ENCODE measurements around the gene ZNF816. TPM values are rescaled to one million over a fixed set of nuclear protein-coding genes. Genes with fewer than 3 reads are reported as not detected.

The ZNF816 gene
- total and polyA plus RNA-seq, 2 of the 8 experiments (the other 6 are each of a cell fraction or from before 2014, with no cell fraction given): 2.7 to 13.2 TPM

DNA sequence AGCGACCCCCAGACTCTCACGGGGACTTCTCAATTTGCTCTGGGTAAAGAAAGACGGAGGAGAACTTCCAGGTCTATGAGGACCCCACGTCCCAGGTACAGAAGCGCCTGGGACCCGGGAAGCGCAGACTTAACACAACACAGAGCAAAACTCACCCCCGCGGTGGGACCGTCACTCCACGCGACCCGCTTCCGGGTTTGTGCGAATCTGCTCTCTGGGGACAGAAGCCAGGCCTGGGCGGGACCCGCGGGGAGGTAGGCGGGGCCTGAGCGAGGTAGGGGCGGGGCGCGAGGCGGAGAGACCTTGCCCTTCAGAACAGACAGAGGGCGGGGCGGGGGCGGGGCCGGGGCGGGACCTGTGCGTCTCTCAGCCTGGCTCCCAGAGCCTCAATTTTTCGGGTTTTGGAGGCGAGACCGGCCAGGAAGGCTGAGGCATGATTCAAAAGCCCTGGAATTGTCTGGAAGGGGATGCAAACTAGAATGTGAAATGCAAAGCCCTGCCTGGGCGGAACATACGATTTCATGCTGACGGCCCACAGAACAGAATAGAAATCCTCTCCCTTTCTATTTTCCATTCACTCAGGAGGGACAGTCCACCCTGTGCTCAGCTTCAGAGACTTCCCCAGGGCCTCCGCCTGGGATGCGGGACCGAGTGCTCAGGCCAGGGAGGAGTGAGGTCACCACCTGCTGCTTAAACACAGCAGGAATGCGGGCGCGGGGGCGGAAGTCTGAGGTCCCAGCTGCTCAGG lies 20.1 kb downstream of the ZNF816 start:
- Histone ChIP-seq H2BK5ac (ENCODE audit: low read depth, low read length) (peak overlapping the region; percentile 52; the same call in 1 of the 2 replicates), H3K23ac (ENCODE audit: insufficient read length) (no peak overlapping the region), H3K79me1 (ENCODE audit: low read depth, low read length) (no peaks in the 10 kb centered on the region; the same call in 1 of the 2 replicates), H4K20me1 (replicated peaks in 1 of 2; ENCODE audit: control insufficient read depth in 1 of 2, insufficient read depth in 2 of 2, low read length in 2 of 2) (no peaks in the 10 kb centered on the region), H3K4me1 (replicated peaks in 1 of 4; ENCODE audit: control insufficient read depth in 3 of 4, insufficient read depth in 4 of 4, low read length in 3 of 4) (peaks cover 2 to 15% (median 11%) of the 10 kb centered on the region in 4 experiments; a peak in 5 of 7 replicates), H3K56ac (replicated peaks; ENCODE audit: insufficient read length, low read depth, low read length) (peak overlapping the region; percentile 59), H3K4me2 (ENCODE audit: insufficient read depth in 1 of 2, low read depth in 2 of 2, low read length in 2 of 2) (peak overlapping the region; percentile 67 to 76), H2BK12ac (ENCODE audit: low read depth, low read length) (no peak overlapping the region), H4K91ac (replicated peaks; ENCODE audit: insufficient read length, low read length) (no peak overlapping the region), H3K27me3 (replicated peaks in 1 of 4; ENCODE audit: control insufficient read depth in 3 of 4, extremely low read depth in 1 of 4, insufficient read depth in 3 of 4, low read length in 3 of 4) (no peaks in the 10 kb centered on the region), H3K14ac (ENCODE audit: insufficient read length) (no peak overlapping the region), H3K79me2 (ENCODE audit: control insufficient read depth in 1 of 2, insufficient read depth in 2 of 2, low read length in 2 of 2) (peaks cover 0 to 28% of the 10 kb centered on the region in 2 experiments; a peak in 2 of 4 replicates), H4K5ac (ENCODE audit: insufficient read length, low read depth, low read length) (no peak overlapping the region), H2BK120ac (replicated peaks; ENCODE audit: low read depth, low read length) (no peak overlapping the region), H2AFZ (ENCODE audit: low read length) (peak overlapping the region; percentile 54; the same call in 1 of the 2 replicates), H3K9ac (replicated peaks in 1 of 4; ENCODE audit: extremely low read depth in 1 of 4, low read depth in 3 of 4, low read length in 3 of 4) (peak overlapping the region in 3 of 4 experiments; percentile 58 to 79 (median 68); a peak in 6 of 7 replicates), H3K9me3 (ENCODE audit: insufficient read depth in 2 of 2, low read depth in 1 of 2, low read length in 1 of 2) (no peaks in the 10 kb centered on the region; a peak in 1 of 4 replicates), H3K18ac (ENCODE audit: extremely low read depth, low read length) (peak overlapping the region; percentile 64; the same call in 1 of the 2 replicates), H3K23me2 (ENCODE audit: low read depth, low read length) (peaks cover 5% of the 10 kb centered on the region; the same call in 1 of the 2 replicates), H3K27ac (ENCODE audit: low read depth, low read length) (0 out of 2 replicates have a peak overlapping the region, but pooled peaks have one; percentile 13), H2BK20ac (ENCODE audit: low read length) (no peak overlapping the region; the same call in 1 of the 2 replicates), H2BK15ac (ENCODE audit: low read length) (no peak overlapping the region), H4K8ac (ENCODE audit: extremely low read depth, insufficient read depth, low read length) (peak overlapping the region; percentile 39; the same call in 1 of the 2 replicates), H3K4ac (replicated peaks; ENCODE audit: insufficient read length, low read depth, low read length) (no peak overlapping the region), H3K36me3 (ENCODE audit: control insufficient read depth in 2 of 4, insufficient read depth in 4 of 4, low read length in 3 of 4) (no peaks in the 10 kb centered on the region), H3K4me3 (ENCODE audit: extremely low read depth in 1 of 4, insufficient read depth in 2 of 4, low read depth in 3 of 4, low read length in 4 of 4) (peak overlapping the region; percentile 74 to 87 (median 80)), H2AK5ac (ENCODE audit: low read depth, low read length) (no peak overlapping the region)
- peak in 1 of 2 experiments; percentile 98 for DNase-seq (ENCODE audit: low read depth in 1 of 2, low spot score in 2 of 2)
- ChIA-PET POLR2A (ENCODE audit: partially characterized antibody) (interaction anchor here (1.0 kb wide), 1 partner anchor 20 kb away, joined by 3 read pairs; the partner anchor contains the start of gene ZNF816), CTCF (ENCODE audit: partially characterized antibody) (interaction anchor here (1.6 kb wide), 1 partner anchor 21 kb away, joined by 4 read pairs; no protein-coding TSS in a partner anchor)
- peak; percentile 45 for FAIRE-seq
- WGBS, 2 experiments (ENCODE audit: extremely low coverage in 1 of 2, insufficient coverage in 1 of 2, insufficient read length in 1 of 2, insufficient replicate concordance in 2 of 2, low coverage in 1 of 2, low lambda C conversion rate in 2 of 2, missing lambda C conversion rate in 1 of 2): 2% methylated on average over 28 of the region's 43 CpGs; no CpG with 5 or more reads in 1 of the 2 experiments
- no peak for TF ChIP-seq BACH1 (IDR thresholded peaks at IDR 0.05; ENCODE audit: low read length)

All from H1 (cell line).